ENCODE measurements around the gene PDE11A. TPM values are rescaled to one million over a fixed set of nuclear protein-coding genes. Genes with fewer than 3 reads are reported as not detected.

Gene PDE11A
- total and polyA plus RNA-seq, 10 donors, result 0.02 to 1.2 (median 0.22) TPM; not detected in 3

- TF ChIP-seq, protein P1, sequence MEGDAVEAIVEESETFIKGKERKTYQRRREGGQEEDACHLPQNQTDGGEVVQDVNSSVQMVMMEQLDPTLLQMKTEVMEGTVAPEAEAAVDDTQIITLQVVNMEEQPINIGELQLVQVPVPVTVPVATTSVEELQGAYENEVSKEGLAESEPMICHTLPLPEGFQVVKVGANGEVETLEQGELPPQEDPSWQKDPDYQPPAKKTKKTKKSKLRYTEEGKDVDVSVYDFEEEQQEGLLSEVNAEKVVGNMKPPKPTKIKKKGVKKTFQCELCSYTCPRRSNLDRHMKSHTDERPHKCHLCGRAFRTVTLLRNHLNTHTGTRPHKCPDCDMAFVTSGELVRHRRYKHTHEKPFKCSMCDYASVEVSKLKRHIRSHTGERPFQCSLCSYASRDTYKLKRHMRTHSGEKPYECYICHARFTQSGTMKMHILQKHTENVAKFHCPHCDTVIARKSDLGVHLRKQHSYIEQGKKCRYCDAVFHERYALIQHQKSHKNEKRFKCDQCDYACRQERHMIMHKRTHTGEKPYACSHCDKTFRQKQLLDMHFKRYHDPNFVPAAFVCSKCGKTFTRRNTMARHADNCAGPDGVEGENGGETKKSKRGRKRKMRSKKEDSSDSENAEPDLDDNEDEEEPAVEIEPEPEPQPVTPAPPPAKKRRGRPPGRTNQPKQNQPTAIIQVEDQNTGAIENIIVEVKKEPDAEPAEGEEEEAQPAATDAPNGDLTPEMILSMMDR (IDR thresholded peaks at IDR 0.05 in 8 of 11, conservative IDR thresholded peaks at IDR 0.05 in 3 of 11), result no peak
- TF ChIP-seq POLR2AphosphoS5 (IDR thresholded peaks at IDR 0.05), result no peak
- TF ChIP-seq POLR2A (IDR thresholded peaks at IDR 0.05), result no peak
- no peaks in the 10 kb centered on the region for H3K4me1 ChIP-seq
- no peak overlapping the region for H3K4me3 ChIP-seq
- no peak overlapping the region for H3K27ac ChIP-seq
- intact Hi-C loops (cut with DNase I; ENCODE audit: low total_unique reads), result no loop called here
- H3K9me3 ChIP-seq, result no peaks in the 10 kb centered on the region
- H3K36me3 ChIP-seq, result no peaks in the 10 kb centered on the region
- DNase-seq, result no peak
- H3K27me3 ChIP-seq (replicated peaks in 1 of 7), result no peaks in the 10 kb centered on the region
- WGBS, 5 donors, result 88 to 97% (median 91%) methylated on average over 1 of the region's 1 CpG
Observed at GRCh38 chr2:177587371-177587770, 485.2 kb downstream of the PDE11A start.

DNA sequence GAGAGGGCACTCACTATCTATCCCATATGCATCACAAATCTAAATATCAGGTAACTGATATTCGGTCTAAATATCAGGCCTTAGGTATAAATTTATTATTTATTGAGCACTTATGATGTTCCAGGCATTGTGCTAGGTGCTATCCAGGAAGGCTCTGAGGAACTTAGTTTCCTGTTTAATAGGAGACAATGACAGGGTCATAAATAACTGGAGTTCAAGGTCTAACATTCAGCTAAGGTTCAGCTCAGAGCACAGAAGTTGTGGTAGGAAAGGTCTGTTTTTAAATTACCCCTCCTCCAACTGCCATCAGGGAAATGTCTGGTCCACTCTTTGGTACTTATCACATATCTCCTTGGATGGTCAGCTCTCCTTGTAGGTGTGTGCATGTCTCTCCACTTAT lies 486.4 kb downstream of the PDE11A start:
- Histone ChIP-seq H3K27ac (no peak overlapping the region), H3K4me3 (no peak overlapping the region), H3K4me1 (no peaks in the 10 kb centered on the region), H3K36me3 (no peaks in the 10 kb centered on the region), H3K27me3 (replicated peaks in 1 of 7) (no peaks in the 10 kb centered on the region), H3K9me3 (no peaks in the 10 kb centered on the region)
- intact Hi-C loops (cut with DNase I; ENCODE audit: low total_unique reads), result no loop called here
- TF ChIP-seq POLR2AphosphoS5 (IDR thresholded peaks at IDR 0.05) (no peak), POLR2A (IDR thresholded peaks at IDR 0.05) (no peak)
- TF ChIP-seq, protein P1 (IDR thresholded peaks at IDR 0.05 in 8 of 11, conservative IDR thresholded peaks at IDR 0.05 in 3 of 11), result no peak
- DNase-seq, result no peak
- WGBS, 5 donors, result 31 to 58% (median 38%) methylated on average over 1 of the region's 1 CpG

- TF ChIP-seq POLR2A (IDR thresholded peaks at IDR 0.05) (no peak), POLR2AphosphoS5 (IDR thresholded peaks at IDR 0.05) (no peak)
- TF ChIP-seq, protein P1 (IDR thresholded peaks at IDR 0.05 in 8 of 11, conservative IDR thresholded peaks at IDR 0.05 in 3 of 11), result no peak
- H3K4me1 ChIP-seq, result no peaks in the 10 kb centered on the region
- no peaks in the 10 kb centered on the region for H3K27me3 ChIP-seq (replicated peaks in 1 of 7)
- H3K9me3 ChIP-seq, result no peaks in the 10 kb centered on the region
- intact Hi-C loops (cut with DNase I; ENCODE audit: low total_unique reads), result no loop called here
- no peaks in the 10 kb centered on the region for H3K36me3 ChIP-seq
- H3K27ac ChIP-seq, result no peak overlapping the region
- 86 to 95% (median 93%) methylated on average over 5 of the region's 5 CpGs for WGBS, 5 donors
- DNase-seq, result no peak
- H3K4me3 ChIP-seq, result no peak overlapping the region
Observed at GRCh38 chr2:177585234-177585863, 487.2 kb downstream of the PDE11A start.

DNA sequence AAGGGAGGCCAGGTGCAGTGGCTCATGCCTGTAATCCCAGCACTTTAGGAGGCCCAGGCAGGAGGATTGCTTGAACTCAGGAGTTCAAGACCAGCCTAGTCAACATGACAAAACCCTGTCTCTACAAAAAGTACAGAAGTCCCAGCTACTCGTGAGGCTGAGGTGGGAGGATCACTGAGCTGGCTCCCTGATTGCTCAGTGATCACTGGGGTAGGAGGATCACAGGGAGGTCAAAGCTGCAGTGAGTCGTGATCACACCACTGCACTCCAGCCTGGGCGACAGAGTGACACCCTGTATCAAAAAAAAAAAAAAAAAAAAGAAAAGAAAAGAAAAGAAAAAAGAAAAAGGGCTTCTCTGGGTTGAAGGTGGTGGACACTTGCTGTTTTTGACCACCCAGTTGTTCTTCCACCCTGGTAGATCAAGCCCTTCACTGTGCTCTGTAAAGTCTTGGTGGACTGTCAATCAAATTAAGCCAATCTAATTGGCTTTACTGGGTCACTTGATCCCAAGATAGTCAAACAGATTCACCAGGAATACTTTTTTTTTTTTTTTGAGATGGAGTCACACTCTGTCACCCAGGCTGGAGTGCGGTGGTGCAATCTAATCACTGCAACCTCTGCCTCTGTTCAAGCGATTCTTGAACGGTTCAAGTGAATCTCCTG lies 488.4 kb downstream of the PDE11A start:
- WGBS, 5 donors, result 90 to 94% (median 91%) methylated on average over 6 of the region's 6 CpGs
- TF ChIP-seq POLR2A (IDR thresholded peaks at IDR 0.05), result no peak
- TF ChIP-seq, protein P1 (IDR thresholded peaks at IDR 0.05 in 8 of 11, conservative IDR thresholded peaks at IDR 0.05 in 3 of 11), result no peak
- no peak for TF ChIP-seq POLR2AphosphoS5 (IDR thresholded peaks at IDR 0.05)
- H3K27me3 ChIP-seq (replicated peaks in 1 of 7), result no peaks in the 10 kb centered on the region
- H3K4me3 ChIP-seq, result no peak overlapping the region
- intact Hi-C loops (cut with DNase I; ENCODE audit: low total_unique reads), result no loop called here
- H3K9me3 ChIP-seq, result no peaks in the 10 kb centered on the region
- DNase-seq, result no peak
- no peak overlapping the region for H3K27ac ChIP-seq
- no peaks in the 10 kb centered on the region for H3K4me1 ChIP-seq
- H3K36me3 ChIP-seq, result no peaks in the 10 kb centered on the region
